Coronary artery (tissue), 2 donors: ENCODE data around the gene FAN1.
"Not testable (repeated sequence)": the region's sequence is repeated elsewhere in the genome, so short reads cannot be mapped to it uniquely, and the experiment has no call there.

Experiments used
- DNase-seq: peaks from one replicate; pipeline ENCODE4 v3.0.0-alpha.2; 2017; ENCODE audit warnings: low spot score
- H3K27ac ChIP-seq, 2 donors: fragments of 200-600 bp; sonication (generic); one replicate each; pipeline ENCODE4 v1.5.1; 2016 to 2019
- H3K4me3 ChIP-seq: fragments of 200-600 bp; sonication (generic); 2 replicates; pipeline ENCODE4 v1.5.1; 2016; ENCODE audit warnings: mild to moderate bottlenecking, moderate library complexity
- CTCF ChIP-seq: fragments of 200-600 bp; sonication (generic); IDR thresholded peaks from one replicate; pipeline ENCODE4 v1.5.1; 2019; ENCODE audit warnings: antibody characterized with exemption

FAN1 gene

GRCh38 chr15:30882849-30883433 lies 20.8 kb upstream of the FAN1 start:
- no peak for TF ChIP-seq CTCF
- Histone ChIP-seq H3K4me3 (no peak overlapping the region), H3K27ac (no peak overlapping the region)
- DNase-seq: no peak

GRCh38 chr15:30883666-30884065 lies 20.0 kb upstream of the FAN1 start:
- not testable (repeated sequence) for DNase-seq, H3K4me3 ChIP-seq, H3K27ac ChIP-seq

GRCh38 chr15:30885814-30886213 lies 17.9 kb upstream of the FAN1 start:
- DNase-seq: no peak
- no peak overlapping the region for H3K27ac ChIP-seq
- H3K4me3 ChIP-seq: no peak overlapping the region
- no peak for TF ChIP-seq CTCF

- no peak overlapping the region for H3K4me3 ChIP-seq
- no peak for TF ChIP-seq CTCF
- no peak for DNase-seq
- no peak overlapping the region for H3K27ac ChIP-seq
Observed at GRCh38 chr15:30889196-30889595, 14.5 kb upstream of the FAN1 start.

GRCh38 chr15:30895461-30896210 lies 8.1 kb upstream of the FAN1 start:
- Histone ChIP-seq H3K27ac (no peak overlapping the region), H3K4me3 (no peak overlapping the region)
- DNase-seq: no peak
- no peak for TF ChIP-seq CTCF

GRCh38 chr15:30896211-30896606 lies 7.5 kb upstream of the FAN1 start:
- no peak overlapping the region for H3K4me3 ChIP-seq
- no peak overlapping the region for H3K27ac ChIP-seq
- no peak for DNase-seq
- TF ChIP-seq CTCF: no peak

- Histone ChIP-seq H3K4me3 (no peak overlapping the region), H3K27ac (no peak overlapping the region)
- no peak for DNase-seq
- TF ChIP-seq CTCF: no peak
Observed at GRCh38 chr15:30901889-30902288, 1.8 kb upstream of the FAN1 start.
